Activated CD8-positive, alpha-beta T cell treated with anti-CD3 and anti-CD28 coated beads for 36 hours (primary cell): ENCODE results near the gene CLEC16A. TPM values are rescaled to one million over a fixed set of nuclear protein-coding genes. Genes with fewer than 3 reads are reported as not detected.

Experiments used
- ATAC-seq: fragments of 200-7000 bp; cut with Tn5 transposase; one replicate; pipeline ENCODE4 v1.10.0; 2021; ENCODE audit warnings: mild to moderate bottlenecking, moderate library complexity
- CTCF ChIA-PET: fragments of 350-600 bp; sonication (Branson Sonifier 250); formaldehyde crosslinking; loops from one replicate; lab custom pipeline; 2021; ENCODE audit warnings: antibody characterized with exemption; lab: Charles Lee
- POLR2A ChIA-PET: fragments of 350-600 bp; sonication (Branson Sonifier 250); formaldehyde crosslinking; loops from one replicate; lab custom pipeline; 2021; ENCODE audit warnings: antibody characterized with exemption; lab: Charles Lee
- DNase-seq: peaks from one replicate; pipeline ENCODE4 v3.0.0-alpha.2; 2020
- H3K27ac Mint-ChIP-seq: one replicate; pipeline ENCODE4 v1.8.0; 2021; ENCODE audit warnings: mild to moderate bottlenecking, mixed read lengths
- H3K27me3 Mint-ChIP-seq: one replicate; pipeline ENCODE4 v1.8.0; 2021; ENCODE audit warnings: mixed read lengths
- H3K36me3 Mint-ChIP-seq: one replicate; pipeline ENCODE4 v1.8.0; 2021; ENCODE audit warnings: low read depth, mixed read lengths
- H3K4me1 Mint-ChIP-seq: one replicate; pipeline ENCODE4 v1.8.0; 2021; ENCODE audit warnings: low read depth, mixed read lengths
- H3K4me3 Mint-ChIP-seq: one replicate; pipeline ENCODE4 v1.8.0; 2021; ENCODE audit warnings: mild to moderate bottlenecking, moderate library complexity, mixed read lengths
- H3K9me3 Mint-ChIP-seq: one replicate; pipeline ENCODE4 v1.8.0; 2021; ENCODE audit warnings: mixed read lengths
- CTCF ChIP-seq: fragments of 200-600 bp; IDR thresholded peaks from one replicate; pipeline ENCODE4 v1.8.0; 2022; ENCODE audit warnings: antibody characterized with exemption, mild to moderate bottlenecking
- intact Hi-C: fragments of 100-400 bp; cut with micrococcal nuclease; formaldehyde crosslinking; loops from one replicate; pipeline ENCODE4 v1.10.0; 2022
- total RNA-seq, 2 experiments: library from RNA; stranded (reverse); gene quantifications; one replicate each; pipeline ENCODE4 v1.2.3, GENCODE V29; 2021

The CLEC16A gene
- total RNA-seq, 2 experiments from 2014 or later: 20.4 to 21.7 TPM

GRCh38 chr16:10988164-10988803 lies 43.9 kb downstream of the CLEC16A start:
- CTCF ChIA-PET: interaction anchor here (2.0 to 2.4 kb wide), 2 partner anchors 12 to 23 kb away, joined by 4 to 8 read pairs; no protein-coding TSS in a partner anchor
- Mint-ChIP-seq H3K4me1 (peaks cover 64% of the 10 kb centered on the region), H3K27me3 (no peaks in the 10 kb centered on the region), H3K36me3 (peaks cover 42% of the 10 kb centered on the region), H3K27ac (peak overlapping the region; percentile 86), H3K4me3 (peak overlapping the region; percentile 21), H3K9me3 (no peaks in the 10 kb centered on the region)
- DNase-seq (peak; percentile 90), ATAC-seq (peak; percentile 93)
- intact Hi-C loops: loop anchor here (2.0 kb wide), 1 partner anchor 107 kb away; no protein-coding TSS in a partner anchor
- TF ChIP-seq CTCF: peak; percentile 72
- POLR2A ChIA-PET: interaction anchor here (1.3 kb wide), 1 partner anchor 236 kb away, joined by 4 read pairs; no protein-coding TSS in a partner anchor

GRCh38 chr16:10988879-10989278 lies 44.5 kb downstream of the CLEC16A start:
- Mint-ChIP-seq H3K4me3 (peak overlapping the region; percentile 21), H3K4me1 (peaks cover 62% of the 10 kb centered on the region), H3K27me3 (no peaks in the 10 kb centered on the region), H3K36me3 (peaks cover 45% of the 10 kb centered on the region), H3K9me3 (no peaks in the 10 kb centered on the region), H3K27ac (peak overlapping the region; percentile 86)
- peak; percentile 8 for ATAC-seq
- intact Hi-C loops: loop anchor here (2.0 kb wide), 1 partner anchor 106 kb away; no protein-coding TSS in a partner anchor
- POLR2A ChIA-PET: interaction anchor here (0.8 to 2.2 kb wide), 4 partner anchors 24 to 266 kb away, joined by 3 to 13 read pairs (median 4); partner anchors contain the start of gene SOCS1
- TF ChIP-seq CTCF: peak; percentile 42
- DNase-seq: no peak
- CTCF ChIA-PET: interaction anchor here (1.8 to 2.4 kb wide), 3 partner anchors 12 to 267 kb away, joined by 4 to 8 read pairs (median 8); partner anchors contain the start of gene SOCS1

- DNase-seq (no peak), ATAC-seq (no peak)
- TF ChIP-seq CTCF: no peak
- intact Hi-C loops: loop anchor here (2.0 kb wide), 1 partner anchor 105 kb away; no protein-coding TSS in a partner anchor
- CTCF ChIA-PET: interaction anchor here (1.3 to 2.4 kb wide), 4 partner anchors 11 to 266 kb away, joined by 4 to 8 read pairs (median 6); partner anchors contain the start of gene SOCS1
- Mint-ChIP-seq H3K4me1 (peaks cover 62% of the 10 kb centered on the region), H3K36me3 (peaks cover 46% of the 10 kb centered on the region), H3K27ac (peak overlapping the region; percentile 86), H3K4me3 (no peak overlapping the region), H3K27me3 (no peaks in the 10 kb centered on the region), H3K9me3 (no peaks in the 10 kb centered on the region)
- POLR2A ChIA-PET: interaction anchor here (0.8 to 2.2 kb wide), 4 partner anchors 25 to 265 kb away, joined by 3 to 13 read pairs (median 4); partner anchors contain the start of gene SOCS1
Observed at GRCh38 chr16:10989559-10989958, 45.2 kb downstream of the CLEC16A start.

GRCh38 chr16:10990378-10990777 lies 46.0 kb downstream of the CLEC16A start:
- H3K27me3 Mint-ChIP-seq: no peaks in the 10 kb centered on the region
- H3K4me3 Mint-ChIP-seq: no peak overlapping the region
- intact Hi-C loops: no loop called here
- H3K36me3 Mint-ChIP-seq: peaks cover 48% of the 10 kb centered on the region
- CTCF ChIA-PET: interaction anchor here (1.3 to 2.4 kb wide), 4 partner anchors 10 to 266 kb away, joined by 4 to 8 read pairs (median 6); partner anchors contain the start of gene SOCS1
- POLR2A ChIA-PET: interaction anchor here (1.4 to 2.2 kb wide), 2 partner anchors 26 to 264 kb away, joined by 3 to 13 read pairs; partner anchors contain the start of gene SOCS1
- peaks cover 62% of the 10 kb centered on the region for H3K4me1 Mint-ChIP-seq
- no peak for DNase-seq
- ATAC-seq: no peak
- H3K9me3 Mint-ChIP-seq: no peaks in the 10 kb centered on the region
- TF ChIP-seq CTCF: no peak
- no peak overlapping the region for H3K27ac Mint-ChIP-seq
